Neural cell (in vitro differentiated cells): Measurements from ENCODE around the gene NBPF3. TPM values are rescaled to one million over a fixed set of nuclear protein-coding genes. Genes with fewer than 3 reads are reported as not detected.

ENCODE experiments used
- H2AFZ ChIP-seq: fragments of 200-600, 300-800 bp; sonication (generic), shearing (Covaris generic); 2 replicates; pipeline ENCODE4 v1.6.0; 2014; ENCODE audit warnings: low read depth, mild to moderate bottlenecking, antibody characterized with exemption, low read length, moderate library complexity
- H3F3A ChIP-seq: fragments of 200-600 bp; shearing (Covaris generic); 2 replicates; pipeline ENCODE4 v1.6.1; 2016; ENCODE audit warnings: mild to moderate bottlenecking, moderate library complexity, mixed read lengths, antibody characterized with exemption, low read length; ENCODE audit not compliant: insufficient read depth, poor library complexity, severe bottlenecking
- H3K27ac ChIP-seq: fragments of 200-600, 300-800 bp; sonication (generic), shearing (Covaris generic); 2 replicates; pipeline ENCODE4 v1.5.1; 2014; ENCODE audit warnings: mild to moderate bottlenecking, low read length, moderate library complexity
- H3K27me3 ChIP-seq: fragments of 300-800, 200-600 bp; sonication (generic), shearing (Covaris generic); 2 replicates; pipeline ENCODE4 v1.6.0; 2014; ENCODE audit warnings: mild to moderate bottlenecking, low read depth, low read length, moderate library complexity; ENCODE audit not compliant: insufficient read depth
- H3K36me3 ChIP-seq: fragments of 300-800, 200-600 bp; sonication (generic), shearing (Covaris generic); 2 replicates; pipeline ENCODE4 v1.5.1; 2014; ENCODE audit warnings: mild to moderate bottlenecking, antibody characterized with exemption, low read length, moderate library complexity; ENCODE audit not compliant: insufficient read depth
- H3K4me2 ChIP-seq: fragments of 300-800, 200-600 bp; sonication (generic), shearing (Covaris generic); 2 replicates; pipeline ENCODE4 v1.6.0; 2014; ENCODE audit warnings: mild to moderate bottlenecking, low read length
- H3K4me3 ChIP-seq: fragments of 300-800, 200-600 bp; sonication (generic), shearing (Covaris generic); 2 replicates; pipeline ENCODE4 v1.5.1; 2014; ENCODE audit warnings: mild to moderate bottlenecking, low read length, moderate library complexity
- H3K79me2 ChIP-seq: fragments of 200-600 bp; shearing (Covaris generic); replicated peaks from 2 replicates; pipeline ENCODE4 v1.6.0; 2014; ENCODE audit warnings: mild to moderate bottlenecking, low read length, moderate library complexity; ENCODE audit not compliant: insufficient read depth
- H3K9ac ChIP-seq: fragments of 300-800, 200-600 bp; sonication (generic), shearing (Covaris generic); 2 replicates; pipeline ENCODE4 v1.6.1; 2016; ENCODE audit warnings: mild to moderate bottlenecking, low read length, mixed read lengths
- H3K9me2 ChIP-seq: fragments of 200-600 bp; shearing (Covaris generic); 2 replicates; pipeline ENCODE4 v1.6.1; 2016; ENCODE audit warnings: mild to moderate bottlenecking, low read length, mixed read lengths; ENCODE audit not compliant: insufficient read depth
- H3K9me3 ChIP-seq: fragments of 200-600, 300-800 bp; sonication (generic), shearing (Covaris generic); 2 replicates; pipeline ENCODE4 v1.6.1; 2016; ENCODE audit warnings: mild to moderate bottlenecking, mixed run types, low read length, moderate library complexity, mixed read lengths
- H4K20me1 ChIP-seq: fragments of 200-600 bp; shearing (Covaris generic); 2 replicates; pipeline ENCODE4 v1.6.1; 2016; ENCODE audit warnings: mild to moderate bottlenecking, mixed run types; ENCODE audit not compliant: insufficient read depth
- EP300 ChIP-seq: fragments of 450-650 bp; conservative IDR thresholded peaks from 2 replicates; pipeline ENCODE4 v1.6.1; 2014; ENCODE audit warnings: antibody characterized with exemption, mild to moderate bottlenecking, moderate library complexity; ENCODE audit not compliant: poor library complexity, severe bottlenecking
- EZH2 ChIP-seq: fragments of 200-600, 300-800 bp; shearing (Covaris generic), sonication (generic); IDR thresholded peaks from 2 replicates; pipeline ENCODE4 v1.6.1; 2014; ENCODE audit warnings: antibody characterized with exemption, low read length, borderline replicate concordance, mild to moderate bottlenecking; ENCODE audit not compliant: insufficient read depth, poor library complexity, severe bottlenecking
- MXI1 ChIP-seq: fragments of 450-650 bp; conservative IDR thresholded peaks from 2 replicates; pipeline ENCODE4 v1.6.1; 2014; ENCODE audit warnings: antibody characterized with exemption, mild to moderate bottlenecking; ENCODE audit not compliant: poor library complexity, severe bottlenecking
- POLR2AphosphoS5 ChIP-seq: IDR thresholded peaks from 2 replicates; pipeline ENCODE4 v1.6.1; 2012
- RAD21 ChIP-seq: fragments of 450-650 bp; conservative IDR thresholded peaks from 2 replicates; pipeline ENCODE4 v1.6.1; 2014; ENCODE audit warnings: antibody characterized with exemption, mild to moderate bottlenecking, moderate library complexity
- SMC3 ChIP-seq: fragments of 450-650 bp; conservative IDR thresholded peaks from 2 replicates; pipeline ENCODE4 v1.6.1; 2014; ENCODE audit warnings: antibody characterized with exemption, mild to moderate bottlenecking, moderate library complexity; ENCODE audit not compliant: poor library complexity
- TAF1 ChIP-seq: IDR thresholded peaks from 2 replicates; pipeline ENCODE4 v1.6.1; 2012; ENCODE audit warnings: low read depth
- polyA plus RNA-seq: library from polyadenylated mRNA; depleted of rRNA; stranded (reverse); fragments of >200 nt; gene quantifications from 2 replicates; pipeline ENCODE4 v1.2.3, GENCODE V29; 2014
- TF ChIP-seq, protein P1 (sequence below): IDR thresholded peaks from 2 replicates; pipeline ENCODE4 v1.6.1; 2012; ENCODE audit warnings: borderline replicate concordance
- TF ChIP-seq, protein P2 (sequence below): fragments of 450-650 bp; IDR thresholded peaks from 2 replicates; pipeline ENCODE4 v1.5.1; 2014; ENCODE audit warnings: antibody characterized with exemption, mild to moderate bottlenecking, moderate library complexity; ENCODE audit not compliant: poor library complexity, severe bottlenecking

The NBPF3 gene
- polyA plus RNA-seq, 1 donor from 2014 or later: 14.4 TPM

DNA sequence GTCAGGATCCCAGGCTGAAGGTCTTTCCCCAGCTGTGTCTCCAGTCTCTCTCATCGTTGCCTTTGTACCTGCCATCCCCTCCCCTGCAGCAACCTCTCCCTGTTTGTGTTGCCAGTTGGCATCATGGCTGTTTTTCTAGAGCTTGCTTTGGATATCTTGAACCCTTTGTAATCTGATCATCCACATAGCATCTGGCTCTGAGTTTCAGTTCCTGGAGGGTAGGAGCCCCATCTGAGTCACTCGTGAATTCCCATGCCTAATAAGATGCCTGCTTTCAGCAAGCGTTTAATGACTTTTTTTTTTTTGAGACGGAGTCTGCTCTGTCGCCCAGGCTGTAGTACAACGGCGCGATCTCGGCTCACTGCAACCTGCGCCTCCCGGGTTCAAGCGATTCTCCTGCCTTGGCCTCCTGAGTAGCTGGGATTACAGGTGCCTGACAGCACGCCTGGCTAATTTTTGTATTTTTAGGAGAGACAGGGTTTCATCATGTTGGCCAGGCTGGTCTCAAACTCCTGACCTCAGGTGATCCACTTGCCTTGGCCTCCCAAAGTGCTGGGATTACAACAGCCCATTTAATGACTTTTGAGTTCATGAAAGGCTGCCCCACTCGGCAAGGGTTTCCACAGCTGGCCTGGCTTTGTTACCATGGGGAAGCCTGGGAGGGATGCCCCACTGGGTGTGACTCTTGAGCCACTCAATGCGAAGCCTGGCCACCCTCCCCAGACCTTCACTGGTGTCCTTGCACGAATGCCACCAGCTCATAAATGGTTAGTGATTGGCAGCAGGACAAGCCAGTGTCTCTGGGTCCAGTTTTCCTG, 81.2 kb downstream of the NBPF3 start:
- no peaks in the 10 kb centered on the region for H4K20me1 ChIP-seq
- no peaks in the 10 kb centered on the region for H3K79me2 ChIP-seq
- no peak overlapping the region for H2AFZ ChIP-seq
- H3K9me3 ChIP-seq: no peaks in the 10 kb centered on the region
- no peaks in the 10 kb centered on the region for H3K27me3 ChIP-seq
- H3K4me2 ChIP-seq: no peak overlapping the region
- TF ChIP-seq EZH2: no peak
- no peak for TF ChIP-seq TAF1
- TF ChIP-seq, protein P1, sequence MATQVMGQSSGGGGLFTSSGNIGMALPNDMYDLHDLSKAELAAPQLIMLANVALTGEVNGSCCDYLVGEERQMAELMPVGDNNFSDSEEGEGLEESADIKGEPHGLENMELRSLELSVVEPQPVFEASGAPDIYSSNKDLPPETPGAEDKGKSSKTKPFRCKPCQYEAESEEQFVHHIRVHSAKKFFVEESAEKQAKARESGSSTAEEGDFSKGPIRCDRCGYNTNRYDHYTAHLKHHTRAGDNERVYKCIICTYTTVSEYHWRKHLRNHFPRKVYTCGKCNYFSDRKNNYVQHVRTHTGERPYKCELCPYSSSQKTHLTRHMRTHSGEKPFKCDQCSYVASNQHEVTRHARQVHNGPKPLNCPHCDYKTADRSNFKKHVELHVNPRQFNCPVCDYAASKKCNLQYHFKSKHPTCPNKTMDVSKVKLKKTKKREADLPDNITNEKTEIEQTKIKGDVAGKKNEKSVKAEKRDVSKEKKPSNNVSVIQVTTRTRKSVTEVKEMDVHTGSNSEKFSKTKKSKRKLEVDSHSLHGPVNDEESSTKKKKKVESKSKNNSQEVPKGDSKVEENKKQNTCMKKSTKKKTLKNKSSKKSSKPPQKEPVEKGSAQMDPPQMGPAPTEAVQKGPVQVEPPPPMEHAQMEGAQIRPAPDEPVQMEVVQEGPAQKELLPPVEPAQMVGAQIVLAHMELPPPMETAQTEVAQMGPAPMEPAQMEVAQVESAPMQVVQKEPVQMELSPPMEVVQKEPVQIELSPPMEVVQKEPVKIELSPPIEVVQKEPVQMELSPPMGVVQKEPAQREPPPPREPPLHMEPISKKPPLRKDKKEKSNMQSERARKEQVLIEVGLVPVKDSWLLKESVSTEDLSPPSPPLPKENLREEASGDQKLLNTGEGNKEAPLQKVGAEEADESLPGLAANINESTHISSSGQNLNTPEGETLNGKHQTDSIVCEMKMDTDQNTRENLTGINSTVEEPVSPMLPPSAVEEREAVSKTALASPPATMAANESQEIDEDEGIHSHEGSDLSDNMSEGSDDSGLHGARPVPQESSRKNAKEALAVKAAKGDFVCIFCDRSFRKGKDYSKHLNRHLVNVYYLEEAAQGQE: no peak
- no peak for TF ChIP-seq MXI1
- TF ChIP-seq, protein P2, sequence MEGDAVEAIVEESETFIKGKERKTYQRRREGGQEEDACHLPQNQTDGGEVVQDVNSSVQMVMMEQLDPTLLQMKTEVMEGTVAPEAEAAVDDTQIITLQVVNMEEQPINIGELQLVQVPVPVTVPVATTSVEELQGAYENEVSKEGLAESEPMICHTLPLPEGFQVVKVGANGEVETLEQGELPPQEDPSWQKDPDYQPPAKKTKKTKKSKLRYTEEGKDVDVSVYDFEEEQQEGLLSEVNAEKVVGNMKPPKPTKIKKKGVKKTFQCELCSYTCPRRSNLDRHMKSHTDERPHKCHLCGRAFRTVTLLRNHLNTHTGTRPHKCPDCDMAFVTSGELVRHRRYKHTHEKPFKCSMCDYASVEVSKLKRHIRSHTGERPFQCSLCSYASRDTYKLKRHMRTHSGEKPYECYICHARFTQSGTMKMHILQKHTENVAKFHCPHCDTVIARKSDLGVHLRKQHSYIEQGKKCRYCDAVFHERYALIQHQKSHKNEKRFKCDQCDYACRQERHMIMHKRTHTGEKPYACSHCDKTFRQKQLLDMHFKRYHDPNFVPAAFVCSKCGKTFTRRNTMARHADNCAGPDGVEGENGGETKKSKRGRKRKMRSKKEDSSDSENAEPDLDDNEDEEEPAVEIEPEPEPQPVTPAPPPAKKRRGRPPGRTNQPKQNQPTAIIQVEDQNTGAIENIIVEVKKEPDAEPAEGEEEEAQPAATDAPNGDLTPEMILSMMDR: no peak
- TF ChIP-seq RAD21: no peak
- TF ChIP-seq EP300: no peak
- TF ChIP-seq SMC3: no peak
- H3K9ac ChIP-seq: no peak overlapping the region
- no peaks in the 10 kb centered on the region for H3K36me3 ChIP-seq
- no peaks in the 10 kb centered on the region for H3K9me2 ChIP-seq
- H3F3A ChIP-seq: no peaks in the 10 kb centered on the region
- H3K27ac ChIP-seq: no peak overlapping the region
- H3K4me3 ChIP-seq: no peak overlapping the region

DNA sequence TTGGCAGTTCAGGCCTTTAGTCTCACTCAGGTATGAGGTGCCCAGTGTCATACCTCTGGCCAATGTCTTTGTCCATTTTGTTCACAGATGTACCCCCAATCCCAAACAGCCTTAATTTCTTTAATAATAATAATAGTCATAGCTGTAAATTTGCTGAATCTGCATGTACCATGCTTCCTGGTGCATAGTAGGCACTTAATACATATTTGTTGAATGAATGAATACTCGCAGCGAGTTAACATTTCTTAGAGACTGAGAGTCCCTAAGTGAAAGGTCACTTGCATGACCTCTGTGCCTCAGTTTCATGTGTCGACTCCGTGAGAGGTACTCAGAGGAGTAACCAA, 81.8 kb downstream of the NBPF3 start:
- Histone ChIP-seq H2AFZ (no peak overlapping the region), H3K9ac (no peak overlapping the region), H3K27me3 (no peaks in the 10 kb centered on the region), H3K9me3 (no peaks in the 10 kb centered on the region), H4K20me1 (no peaks in the 10 kb centered on the region), H3K36me3 (no peaks in the 10 kb centered on the region), H3K4me3 (no peak overlapping the region), H3K27ac (no peak overlapping the region), H3F3A (no peaks in the 10 kb centered on the region), H3K9me2 (no peaks in the 10 kb centered on the region), H3K4me2 (no peak overlapping the region), H3K79me2 (no peaks in the 10 kb centered on the region)
- TF ChIP-seq SMC3: no peak
- TF ChIP-seq RAD21: no peak
- TF ChIP-seq, protein P1: no peak
- TF ChIP-seq, protein P2: no peak
- no peak for TF ChIP-seq EZH2
- no peak for TF ChIP-seq TAF1
- no peak for TF ChIP-seq EP300
- no peak for TF ChIP-seq POLR2AphosphoS5
